ENCODE data around the gene LAMA2. TPM values are rescaled to one million over a fixed set of nuclear protein-coding genes. Genes with fewer than 3 reads are reported as not detected.

Gene LAMA2
- total RNA-seq, 1 experiment from 2014 or later, result 4.2 TPM

DNA sequence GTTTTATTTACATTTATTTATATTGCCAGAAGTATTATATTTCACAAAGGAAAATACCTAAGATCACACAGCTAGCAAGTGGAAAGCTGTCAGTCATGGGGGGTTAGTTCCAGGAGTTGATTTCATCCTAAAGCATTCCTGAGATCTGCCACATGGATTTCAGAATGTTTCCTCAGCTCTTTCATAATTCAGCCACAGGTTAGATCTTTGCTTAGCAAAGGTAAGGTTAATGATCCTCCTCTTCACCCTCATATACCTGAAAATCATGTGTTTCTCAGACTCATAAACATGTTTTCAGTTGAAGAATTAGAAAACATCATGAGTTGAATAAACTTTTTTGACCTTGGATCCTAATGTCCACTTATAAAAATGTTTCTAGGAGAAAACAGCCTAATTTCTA lies 611.6 kb downstream of the LAMA2 start:
- Histone ChIP-seq H2BK20ac (ENCODE audit: low read depth, low read length, poor library complexity, severe bottlenecking) (no peak overlapping the region), H3K4me1 (ENCODE audit: insufficient read depth, low read length) (no peaks in the 10 kb centered on the region; the same call in 1 of the 2 replicates), H4K5ac (ENCODE audit: insufficient read length, low read depth, low read length) (no peak overlapping the region), H3K4me2 (ENCODE audit: insufficient read depth, insufficient read length, low read length) (no peak overlapping the region), H4K20me1 (ENCODE audit: control insufficient read depth, insufficient read depth, insufficient read length) (no peaks in the 10 kb centered on the region), H2BK15ac (ENCODE audit: low read depth, low read length) (no peak overlapping the region), H3K18ac (ENCODE audit: insufficient read length, low read depth, low read length) (no peak overlapping the region), H3K56ac (ENCODE audit: insufficient read length, low read depth, low read length) (no peak overlapping the region), H3K9ac (ENCODE audit: extremely low read depth, insufficient read length, low read length) (no peak overlapping the region), H3K79me2 (ENCODE audit: insufficient read depth, low read length) (no peaks in the 10 kb centered on the region), H4K91ac (ENCODE audit: insufficient read length, low read depth, low read length) (no peak overlapping the region), H3K9me3 (ENCODE audit: control insufficient read depth, low read depth, low read length) (no peaks in the 10 kb centered on the region), H4K8ac (replicated peaks; ENCODE audit: insufficient read length, low read depth, low read length) (no peak overlapping the region), H3K14ac (ENCODE audit: insufficient read depth, low read length) (no peak overlapping the region), H2AK5ac (ENCODE audit: insufficient read length, low read length) (no peak overlapping the region), H3K23me2 (ENCODE audit: insufficient read length, low read depth, low read length, poor library complexity, severe bottlenecking) (no peaks in the 10 kb centered on the region), H3K23ac (ENCODE audit: insufficient read length, low read depth, low read length) (no peak overlapping the region), H3K27ac (ENCODE audit: insufficient read length, low read depth, low read length) (no peak overlapping the region), H2BK120ac (ENCODE audit: low read depth, low read length, poor library complexity, severe bottlenecking) (no peak overlapping the region), H3K79me1 (ENCODE audit: insufficient read depth, low read depth, low read length, poor library complexity, severe bottlenecking) (no peaks in the 10 kb centered on the region), H2AFZ (ENCODE audit: low read length) (no peak overlapping the region), H2BK12ac (ENCODE audit: insufficient read length, low read depth, low read length) (no peak overlapping the region), H3K27me3 (ENCODE audit: insufficient read depth, low read length) (no peaks in the 10 kb centered on the region), H3T11ph (ENCODE audit: low read length) (no peak overlapping the region), H2BK5ac (ENCODE audit: insufficient read length, low read length) (no peak overlapping the region), H3K4ac (ENCODE audit: low read depth, low read length) (no peak overlapping the region)
- TF ChIP-seq, protein P1, sequence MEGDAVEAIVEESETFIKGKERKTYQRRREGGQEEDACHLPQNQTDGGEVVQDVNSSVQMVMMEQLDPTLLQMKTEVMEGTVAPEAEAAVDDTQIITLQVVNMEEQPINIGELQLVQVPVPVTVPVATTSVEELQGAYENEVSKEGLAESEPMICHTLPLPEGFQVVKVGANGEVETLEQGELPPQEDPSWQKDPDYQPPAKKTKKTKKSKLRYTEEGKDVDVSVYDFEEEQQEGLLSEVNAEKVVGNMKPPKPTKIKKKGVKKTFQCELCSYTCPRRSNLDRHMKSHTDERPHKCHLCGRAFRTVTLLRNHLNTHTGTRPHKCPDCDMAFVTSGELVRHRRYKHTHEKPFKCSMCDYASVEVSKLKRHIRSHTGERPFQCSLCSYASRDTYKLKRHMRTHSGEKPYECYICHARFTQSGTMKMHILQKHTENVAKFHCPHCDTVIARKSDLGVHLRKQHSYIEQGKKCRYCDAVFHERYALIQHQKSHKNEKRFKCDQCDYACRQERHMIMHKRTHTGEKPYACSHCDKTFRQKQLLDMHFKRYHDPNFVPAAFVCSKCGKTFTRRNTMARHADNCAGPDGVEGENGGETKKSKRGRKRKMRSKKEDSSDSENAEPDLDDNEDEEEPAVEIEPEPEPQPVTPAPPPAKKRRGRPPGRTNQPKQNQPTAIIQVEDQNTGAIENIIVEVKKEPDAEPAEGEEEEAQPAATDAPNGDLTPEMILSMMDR (conservative IDR thresholded peaks at IDR 0.05), result no peak
- Mint-ChIP-seq H3K9me3 (no peaks in the 10 kb centered on the region), H3K36me3 (ENCODE audit: insufficient read depth in 1 of 3, low read depth in 3 of 3) (no peaks in the 10 kb centered on the region), H3K27me3 (ENCODE audit: low read depth) (no peaks in the 10 kb centered on the region), H3K4me3 (no peak overlapping the region), H3K4me1 (peaks cover 18 to 21% of the 10 kb centered on the region in 2 experiments), H3K27ac (no peak overlapping the region)
- DNase-seq, result no peak
